ENCODE data around the gene HACD2.

HACD2 gene

DNA sequence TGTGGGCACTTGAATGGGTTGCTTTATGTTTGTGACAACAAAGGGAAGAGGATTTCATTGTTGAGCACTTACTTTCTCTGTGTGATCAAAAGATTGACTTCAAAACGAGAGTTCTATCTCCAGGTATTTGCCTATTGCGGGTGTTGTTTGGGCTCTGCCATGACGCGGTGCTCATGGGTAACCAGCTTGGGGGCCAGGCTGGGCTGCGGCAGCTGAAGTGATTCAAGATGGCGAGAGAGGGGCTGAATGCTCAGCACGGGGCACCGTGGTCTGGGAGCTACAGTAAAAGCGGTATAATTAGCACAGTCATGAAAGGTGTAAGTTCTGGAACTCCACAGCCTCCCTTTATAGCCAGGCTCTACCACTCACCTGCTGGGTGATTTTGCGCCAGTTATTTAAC lies 105.0 kb downstream of the HACD2 start:
- DNase-seq: no peak

DNA sequence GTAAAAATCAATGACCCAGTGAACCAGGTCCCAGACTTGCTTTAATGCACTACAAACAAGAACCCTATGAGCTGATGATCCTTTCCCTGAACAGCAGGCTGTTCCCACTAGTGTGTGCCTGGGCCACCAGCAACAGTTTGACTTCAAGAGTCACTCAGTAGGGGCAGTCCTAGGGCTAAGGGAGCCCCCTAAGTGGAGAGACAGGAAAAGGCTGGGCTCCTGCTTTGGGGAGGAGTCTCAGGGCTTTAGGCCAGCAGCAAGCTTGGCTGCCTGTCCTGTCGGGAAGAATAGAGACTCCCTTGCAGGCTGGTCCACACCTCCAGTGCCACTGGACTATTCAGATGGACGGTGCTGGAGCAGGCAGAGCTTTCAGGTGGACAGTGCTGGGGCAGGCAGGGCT lies 106.5 kb downstream of the HACD2 start:
- no peak for DNase-seq

DNA sequence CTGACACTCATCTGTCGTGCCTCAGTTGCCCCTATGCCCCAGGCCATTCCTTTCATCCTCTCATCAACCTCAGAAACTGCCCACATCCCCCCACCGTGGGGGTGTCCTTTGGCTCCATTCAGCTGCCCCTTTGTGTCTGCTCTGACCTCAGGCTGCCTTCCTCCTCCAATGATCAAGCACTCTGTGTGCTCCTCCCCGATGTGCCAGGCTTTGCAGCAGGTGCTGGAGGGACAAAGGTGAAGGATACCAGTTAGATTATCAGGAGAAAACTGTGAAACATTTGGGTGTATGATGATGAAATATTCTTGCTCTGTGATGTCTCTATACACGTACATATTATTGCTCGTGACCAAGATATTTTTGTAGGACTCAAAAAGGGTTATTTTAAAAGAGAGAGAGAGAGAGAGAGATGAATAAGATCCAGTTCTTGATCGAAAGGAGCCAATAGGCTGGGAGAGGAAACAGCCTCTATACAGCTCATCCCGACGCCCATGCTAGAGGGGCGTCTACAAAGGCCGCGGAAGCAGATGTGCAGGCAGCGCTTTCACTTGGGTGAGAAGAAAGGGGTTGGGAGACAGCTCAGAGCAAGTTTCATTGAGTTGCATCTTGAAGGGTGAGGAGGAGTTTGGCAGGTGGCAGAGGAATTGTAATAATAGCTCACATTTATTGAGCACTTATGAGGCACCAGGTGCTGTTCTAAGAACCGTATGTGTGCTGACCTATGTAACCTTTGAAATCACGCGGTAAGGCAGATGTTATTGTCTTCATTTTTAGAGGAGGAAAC lies 107.7 kb downstream of the HACD2 start:
- no peak for DNase-seq

DNA sequence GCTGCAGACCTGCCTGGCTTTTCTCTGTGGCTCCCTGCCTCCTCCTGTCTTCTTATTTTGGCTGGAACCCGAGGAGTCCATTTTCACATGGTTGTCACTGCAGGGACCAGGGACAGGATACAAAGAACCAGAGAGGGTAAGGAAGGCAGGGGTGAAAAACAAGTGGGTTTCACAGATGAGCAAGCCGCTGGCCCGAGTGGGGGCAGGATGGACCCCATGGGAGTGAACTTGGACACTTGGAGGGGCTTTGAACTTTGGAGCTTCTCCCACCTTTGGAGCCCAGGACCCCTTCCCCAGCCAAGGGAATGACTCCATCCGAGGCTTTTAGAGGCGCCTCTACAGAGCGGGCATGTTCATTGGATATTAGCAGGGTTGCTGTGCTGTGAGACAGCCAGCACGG lies 109.1 kb downstream of the HACD2 start:
- peak; percentile 35 for DNase-seq

DNA sequence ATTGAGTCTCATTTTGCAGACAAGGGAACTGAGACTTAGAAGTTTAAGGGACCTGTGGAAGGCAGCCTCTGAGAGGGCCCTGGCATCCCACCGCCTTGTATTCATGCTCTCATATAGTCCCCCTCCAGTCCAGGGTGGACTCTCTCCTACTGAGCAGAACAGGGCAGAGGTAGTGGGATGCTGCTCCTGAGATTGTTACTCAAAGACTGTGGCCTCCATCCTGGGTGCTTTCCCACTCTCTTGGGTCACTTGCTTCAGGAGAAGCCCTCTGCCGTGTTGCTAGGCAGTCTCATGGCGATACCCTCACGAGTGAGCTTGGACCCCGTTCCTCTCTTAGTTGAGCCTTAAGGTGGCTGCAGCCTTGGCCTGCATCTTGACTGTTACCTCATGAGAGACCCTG lies 113.7 kb downstream of the HACD2 start:
- DNase-seq: no peak

DNA sequence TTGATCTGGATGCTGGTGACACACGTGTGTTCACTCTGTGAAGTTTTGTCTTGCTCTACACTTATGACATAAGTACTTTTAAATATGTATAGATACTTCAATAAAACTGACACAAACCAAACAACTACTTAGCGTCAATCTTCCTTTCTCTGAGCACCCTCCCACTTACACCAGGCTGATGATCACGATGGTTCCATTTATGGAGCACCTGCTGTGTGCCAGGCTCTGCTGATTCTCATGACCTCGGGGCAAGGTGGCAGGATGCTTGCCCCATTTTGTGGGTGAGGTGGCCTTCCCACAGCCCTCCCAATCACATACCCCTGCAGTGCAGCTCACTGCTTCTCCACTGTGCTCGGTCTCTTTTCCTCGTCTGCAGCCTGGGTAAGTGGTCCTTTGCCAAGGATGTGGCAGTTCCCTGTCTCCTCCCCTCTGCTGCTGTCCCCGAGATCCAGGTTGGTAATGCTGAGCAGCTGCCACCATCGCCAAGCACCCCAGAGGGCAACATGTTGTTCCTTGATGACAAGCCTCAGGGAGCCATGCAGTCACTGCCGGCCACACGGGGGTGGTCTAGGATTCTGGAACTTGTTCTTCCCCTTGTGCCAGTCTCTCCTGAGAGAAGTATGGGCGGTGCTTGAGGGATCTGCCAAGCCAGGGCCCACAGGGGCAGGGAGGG lies 115.4 kb downstream of the HACD2 start:
- DNase-seq: no peak

DNA sequence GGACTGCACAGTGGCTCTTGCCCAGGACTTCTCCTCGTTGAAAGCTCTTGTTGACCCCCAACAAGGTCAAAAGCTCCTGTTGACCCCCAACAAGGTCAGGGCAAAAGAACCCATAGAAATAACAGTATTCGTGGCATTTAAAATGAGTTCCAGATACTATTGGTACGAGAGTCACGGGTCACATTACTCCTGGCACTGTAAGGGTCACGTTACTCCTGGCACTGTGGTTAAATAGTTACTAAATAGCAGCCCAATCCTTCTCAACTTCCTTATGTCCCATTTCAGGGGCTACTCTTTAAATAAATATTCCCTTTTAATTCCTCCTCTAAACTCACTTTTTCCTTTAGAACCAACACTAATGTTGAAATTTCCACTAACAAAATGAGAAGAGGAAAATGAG lies 117.8 kb downstream of the HACD2 start:
- DNase-seq: no peak

DNA sequence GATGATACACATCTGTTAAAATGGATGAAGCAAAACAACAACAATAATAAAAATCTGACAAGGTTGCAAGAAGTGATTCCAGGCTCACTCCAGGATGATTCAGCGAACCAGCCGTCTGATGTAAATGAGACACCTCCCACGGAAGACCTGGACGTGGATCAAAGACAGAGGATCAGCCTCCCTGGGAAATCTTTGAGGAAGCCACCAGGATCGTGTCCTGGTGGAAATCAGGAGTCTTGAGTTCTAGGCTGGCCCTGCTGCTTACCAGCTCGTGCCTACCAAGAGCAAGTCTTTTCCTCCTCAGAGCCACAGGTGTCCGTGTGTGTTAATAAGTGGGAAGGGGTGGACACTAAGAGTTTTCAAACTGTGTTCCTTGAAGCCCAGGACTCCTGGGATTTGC lies 120.6 kb downstream of the HACD2 start:
- DNase-seq: no peak

DNA sequence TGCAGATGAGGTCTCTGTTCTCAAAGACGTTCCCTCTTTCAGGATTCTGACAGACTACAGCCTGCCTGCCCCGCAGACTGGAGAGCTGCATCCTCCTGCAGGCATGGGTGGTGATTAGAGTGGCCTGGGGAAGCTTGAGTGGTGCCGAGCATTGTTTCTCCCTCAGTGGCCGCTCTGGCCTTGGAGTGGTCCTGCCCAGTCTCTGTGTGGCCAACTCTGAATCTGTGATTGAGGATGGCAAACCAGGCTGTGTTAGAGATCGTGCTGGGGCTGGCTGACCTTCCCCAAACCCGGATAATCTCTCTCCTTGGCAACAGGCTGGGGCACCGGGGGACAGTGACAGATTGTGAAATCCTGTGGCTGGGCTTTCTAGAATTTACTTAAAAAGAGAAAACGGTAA lies 125.0 kb downstream of the HACD2 start:
- peak; percentile 78 for DNase-seq

DNA sequence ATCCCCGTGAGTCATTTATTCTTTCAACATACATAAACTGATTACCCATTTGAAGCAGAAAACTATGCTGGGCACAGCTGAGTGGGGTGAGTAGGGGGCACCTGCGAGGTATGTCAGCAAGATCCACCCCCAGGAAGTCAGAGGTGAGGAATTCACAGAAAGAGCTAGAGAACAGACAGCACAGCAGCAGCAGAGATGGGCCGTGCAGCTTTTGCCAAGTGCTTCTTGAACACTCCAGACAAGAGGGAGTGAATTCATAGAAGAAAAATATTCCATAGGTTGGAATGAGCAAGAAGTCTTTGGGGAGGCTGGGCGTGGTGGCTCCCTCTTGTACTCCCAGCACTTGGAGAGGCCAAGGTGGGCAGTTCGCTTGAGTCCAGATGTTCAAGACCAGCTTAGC lies 126.6 kb downstream of the HACD2 start:
- DNase-seq: no peak

DNA sequence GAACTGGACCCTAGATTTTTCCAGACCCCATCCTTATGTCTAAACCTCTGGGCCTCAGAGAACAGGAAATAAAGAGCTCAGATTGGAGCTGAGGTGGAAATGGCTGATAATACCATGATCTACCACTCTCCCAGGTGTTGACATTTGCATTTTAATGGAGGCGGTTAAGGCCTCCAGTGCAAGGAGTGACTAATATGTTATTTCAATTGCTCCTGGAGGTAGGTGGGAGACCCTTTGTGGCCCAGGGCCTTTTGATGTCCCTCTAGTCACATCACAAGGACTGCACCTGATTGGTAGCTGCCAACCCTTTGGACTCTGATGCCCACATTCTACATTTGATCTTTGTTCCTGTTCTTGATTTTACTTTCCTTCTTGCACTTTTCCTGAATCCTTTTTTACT lies 127.0 kb downstream of the HACD2 start:
- DNase-seq: no peak

DNA sequence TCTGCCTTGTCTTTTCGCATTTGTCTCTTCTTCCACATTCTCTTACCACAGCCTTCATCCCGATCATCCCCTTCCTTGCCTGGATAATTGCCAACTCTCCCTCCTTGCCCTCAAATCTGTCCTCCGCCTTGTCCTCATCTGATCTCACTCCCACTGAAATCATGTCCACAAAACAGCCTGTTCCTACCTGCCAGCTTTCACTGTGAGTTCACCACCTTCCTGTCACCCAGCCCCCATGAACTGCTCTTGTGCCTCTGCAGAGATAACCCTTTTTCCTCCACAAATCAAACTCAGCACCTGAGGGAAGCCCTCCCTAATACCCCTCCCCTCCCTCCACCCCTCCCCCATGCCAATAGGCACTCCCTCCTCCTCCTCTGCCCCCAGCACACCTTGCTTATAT lies 131.2 kb downstream of the HACD2 start:
- no peak for DNase-seq

DNA sequence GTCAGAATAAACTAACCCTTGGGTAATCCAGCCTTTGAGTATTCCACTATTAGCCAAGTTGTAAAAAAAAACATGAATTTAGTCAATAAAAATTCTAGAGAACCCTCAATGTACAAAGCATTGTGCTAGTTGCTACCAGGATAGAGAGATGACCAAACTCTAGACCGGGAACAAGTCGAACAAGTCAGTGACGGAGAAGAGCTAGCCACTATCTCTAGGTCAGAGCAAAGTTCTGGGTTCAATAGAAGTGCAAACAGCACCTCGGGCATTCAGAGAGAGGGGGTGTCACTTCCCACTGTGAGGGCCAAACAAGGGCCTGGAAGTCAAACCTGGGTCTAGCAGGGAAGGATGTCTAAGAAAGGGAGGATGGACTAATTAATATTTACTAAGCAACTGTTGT lies 133.7 kb downstream of the HACD2 start:
- DNase-seq: no peak

DNA sequence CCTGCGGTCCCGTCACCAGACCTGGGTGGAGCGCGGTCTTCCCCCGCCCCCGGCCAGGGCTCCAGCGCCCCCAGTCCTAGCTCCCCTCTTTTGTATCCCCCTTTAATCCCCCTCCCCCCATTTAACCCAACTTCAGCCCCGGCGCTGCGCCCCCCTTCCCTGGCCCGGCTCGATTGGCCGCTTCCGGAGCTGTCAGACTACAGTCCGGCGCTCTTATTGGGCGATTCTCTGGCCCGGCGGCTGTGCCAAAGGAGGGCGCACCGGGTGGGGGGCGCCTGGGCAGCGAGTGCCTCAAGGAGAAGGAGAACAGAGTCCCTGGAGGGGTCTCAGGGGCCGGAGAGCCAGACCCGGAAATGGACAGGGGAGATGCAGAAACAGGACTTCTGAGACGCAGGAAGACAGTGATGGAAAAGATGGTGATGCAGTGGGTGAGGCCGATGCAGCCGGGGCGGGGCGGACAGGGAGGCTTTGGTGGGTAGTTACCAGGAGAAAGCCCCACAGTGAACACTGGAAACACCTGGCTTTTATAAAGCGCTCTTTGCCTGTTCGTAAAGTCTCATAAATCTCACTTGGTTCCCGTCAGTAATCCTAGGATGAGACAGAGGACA lies 134.8 kb downstream of the HACD2 start:
- DNase-seq: no peak

DNA sequence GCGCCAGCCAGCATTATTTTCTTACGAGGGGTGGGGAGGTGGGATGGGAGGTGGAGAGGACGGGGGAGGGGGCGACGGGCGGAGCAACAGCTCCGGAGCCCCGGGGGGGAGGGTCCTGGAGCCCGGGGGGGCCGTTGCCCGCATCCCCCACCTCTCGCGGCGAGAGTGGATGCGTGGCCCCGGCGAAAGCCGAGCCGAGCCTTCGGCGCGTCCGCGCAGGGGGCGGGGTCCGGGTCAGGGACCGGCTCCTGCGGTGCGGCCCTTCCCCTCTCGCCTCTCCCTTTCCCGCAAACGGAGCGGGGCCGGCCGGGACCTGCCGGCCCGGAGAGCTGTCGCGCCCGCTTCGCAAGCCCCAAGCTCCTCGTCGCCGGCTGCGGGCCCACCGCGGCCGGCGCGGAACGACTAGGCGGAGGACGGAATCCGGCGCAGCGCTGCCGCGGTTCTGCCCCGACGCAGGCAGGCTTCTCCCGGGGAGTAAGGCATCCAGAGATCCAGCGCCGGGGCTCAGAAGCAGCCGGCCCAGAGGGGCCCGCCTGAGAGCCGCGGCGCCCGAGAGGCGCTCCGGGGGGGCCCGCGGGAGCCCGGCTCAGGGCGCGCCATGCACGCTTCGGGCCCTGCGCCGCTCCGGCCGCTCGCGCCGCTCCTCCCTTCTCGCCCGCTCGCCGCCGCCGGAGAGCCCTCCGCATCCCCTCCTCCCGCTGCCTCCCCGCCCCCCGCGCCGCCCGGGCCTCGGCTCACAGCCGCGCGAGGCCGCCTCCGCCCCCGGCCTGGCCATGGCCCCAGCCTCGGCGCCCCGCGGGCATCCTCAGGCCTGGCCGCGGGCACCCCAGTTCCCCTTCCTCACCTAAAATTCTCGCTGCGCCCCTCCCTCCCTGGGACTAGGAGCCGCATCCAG lies 135.5 kb downstream of the HACD2 start:
- DNase-seq: no peak

DNA sequence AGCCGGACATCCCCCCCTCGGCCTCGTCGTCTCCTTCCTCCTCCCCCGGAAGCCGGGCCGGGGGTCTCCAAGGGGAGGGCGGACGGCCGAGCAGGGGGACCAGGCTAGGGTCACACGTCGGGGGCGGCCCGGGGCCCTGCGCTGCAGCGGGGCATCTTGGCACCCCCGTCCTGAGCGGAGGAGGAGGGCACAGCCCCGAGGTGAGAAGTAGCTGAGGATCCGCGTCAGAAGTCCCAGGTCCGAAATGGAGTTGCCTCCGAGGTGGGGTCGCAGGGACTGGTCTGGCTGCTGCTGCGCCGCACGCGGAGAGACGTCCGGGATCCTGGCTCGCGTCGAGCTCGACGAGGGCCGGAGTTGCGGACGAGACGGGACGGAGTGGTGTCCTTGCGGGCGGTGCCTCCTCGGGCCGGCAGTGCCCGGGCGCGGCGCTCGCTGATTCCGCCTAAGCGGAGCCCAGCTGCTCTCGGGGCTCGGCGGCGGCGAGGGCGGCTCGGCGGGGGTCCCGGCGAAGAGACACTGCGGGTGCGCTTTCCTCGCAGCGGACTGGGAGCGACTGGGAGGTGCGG lies 136.2 kb downstream of the HACD2 start, which contains the start of gene ADCY5:
Gene ADCY5, minus strand, starts transcription at position 555 of the 566 bp plus-strand sequence. Its CDS starts 545 bp downstream, at position 10.
- DNase-seq: no peak

DNA sequence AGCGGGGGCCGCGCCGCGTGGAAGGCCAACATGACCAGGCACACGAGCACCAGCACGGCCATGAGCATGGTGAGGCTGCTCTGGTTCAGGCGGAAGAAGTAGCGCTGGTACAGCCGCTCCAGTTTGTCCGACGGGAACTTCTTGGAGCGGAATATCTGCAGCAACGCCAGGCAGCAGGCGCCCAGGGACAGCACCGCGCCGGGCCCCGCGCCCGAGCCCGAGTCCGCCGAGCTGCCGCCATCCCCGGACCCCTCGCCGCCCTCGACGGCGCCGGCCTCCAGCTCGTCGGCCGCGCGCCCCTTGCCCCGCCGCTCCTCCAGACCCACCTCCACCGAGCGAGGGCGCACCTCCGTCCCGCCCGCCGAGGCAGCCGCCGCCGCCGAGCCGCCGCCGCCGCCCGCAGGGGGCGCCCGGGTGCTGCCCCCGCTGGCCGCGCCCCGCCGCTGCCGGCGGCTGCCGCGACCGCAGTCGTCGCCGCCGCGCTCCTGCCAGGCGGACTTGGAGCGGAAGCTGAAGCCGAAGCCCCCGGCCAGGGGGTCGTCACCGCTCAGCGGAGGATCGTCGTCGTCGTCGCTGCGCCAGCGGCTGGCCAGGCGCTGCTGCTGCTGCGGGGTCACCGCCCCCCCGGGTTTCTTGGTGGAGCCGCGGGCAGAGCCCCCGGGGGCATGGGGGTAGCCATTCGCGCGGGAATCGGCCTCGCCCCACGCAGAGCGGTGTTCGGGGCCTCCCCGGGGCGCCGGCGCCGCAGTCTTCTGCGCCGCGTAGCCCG lies 136.9 kb downstream of the HACD2 start:
- DNase-seq: no peak

DNA sequence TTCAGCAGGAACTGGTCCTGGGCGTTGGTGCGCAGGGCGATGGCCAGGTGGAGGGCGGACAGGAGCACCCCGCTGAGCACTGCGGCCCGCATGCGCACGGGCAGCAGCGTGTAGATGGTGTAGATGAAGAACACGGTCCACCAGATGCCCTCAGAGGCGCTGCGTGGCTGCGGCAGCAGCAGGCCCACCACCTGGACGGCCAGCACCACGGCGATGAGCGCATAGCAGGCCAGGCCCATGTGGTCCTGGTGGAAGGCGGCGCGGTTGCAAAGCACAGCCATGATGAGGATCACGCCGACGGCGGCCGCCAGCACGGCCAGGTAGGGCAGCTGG lies 137.5 kb downstream of the HACD2 start:
- no peak for DNase-seq

DNA sequence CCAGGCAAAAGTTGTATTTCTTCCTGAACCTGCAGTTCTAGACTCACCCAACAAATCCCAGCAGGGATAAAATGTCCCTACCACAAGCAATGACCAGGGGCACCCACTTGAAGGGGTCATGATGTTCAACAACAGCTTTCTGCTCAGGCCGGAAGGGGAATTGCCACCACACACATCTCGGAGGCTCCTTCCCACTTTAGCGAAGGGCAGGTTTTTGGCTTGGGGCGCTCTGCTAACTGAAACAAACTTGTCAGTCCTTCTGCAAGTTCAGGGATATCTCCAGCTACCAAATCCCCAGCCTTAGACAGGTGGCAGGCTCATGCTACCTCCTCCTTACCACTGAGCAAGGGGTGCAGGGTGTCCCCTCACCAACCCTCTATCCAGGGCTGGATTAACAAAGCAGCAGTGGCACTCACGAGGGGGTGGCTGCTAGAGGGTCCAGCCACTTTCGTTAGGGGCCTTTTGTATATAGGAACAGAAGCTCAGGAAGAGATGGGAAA lies 138.2 kb downstream of the HACD2 start:
- no peak for DNase-seq

DNA sequence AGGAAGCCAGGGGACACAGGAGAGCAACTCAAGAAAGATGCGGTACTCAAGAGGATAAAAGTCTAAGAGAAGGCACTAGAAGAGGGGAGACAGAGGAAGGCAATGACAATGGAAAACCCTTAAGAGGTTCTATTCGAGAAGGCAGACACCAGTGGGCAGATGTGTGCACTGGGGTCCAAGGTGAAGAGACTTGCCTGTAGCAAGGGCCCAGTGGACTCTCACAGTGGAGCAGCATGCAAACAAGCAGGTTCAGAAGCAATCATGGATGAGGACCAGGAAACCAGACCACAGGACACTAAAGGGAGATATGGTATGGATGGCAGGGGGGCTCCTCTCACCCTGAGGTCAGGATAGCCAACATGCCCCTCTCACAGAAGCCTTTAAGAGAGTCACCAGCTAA lies 138.6 kb downstream of the HACD2 start:
- no peak for DNase-seq

DNA sequence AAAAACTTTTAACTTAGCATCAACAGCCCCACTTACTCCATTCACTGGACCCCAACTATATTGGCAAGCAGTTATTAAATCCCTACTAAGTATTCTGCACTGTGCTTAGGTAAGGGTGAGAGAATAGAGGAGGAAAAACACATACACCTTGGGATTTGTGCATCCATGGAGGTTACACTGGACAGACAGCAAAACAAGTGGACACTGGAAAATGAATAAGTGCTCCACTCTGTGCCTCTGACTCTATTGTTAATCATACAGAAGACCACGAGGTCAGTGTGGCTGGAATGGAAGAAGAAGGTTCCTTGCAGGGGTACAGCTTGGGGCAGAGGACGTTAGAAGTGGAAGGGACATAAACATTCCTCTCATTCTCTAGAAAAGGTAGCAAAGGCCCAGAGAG lies 139.2 kb downstream of the HACD2 start:
- DNase-seq: no peak

DNA sequence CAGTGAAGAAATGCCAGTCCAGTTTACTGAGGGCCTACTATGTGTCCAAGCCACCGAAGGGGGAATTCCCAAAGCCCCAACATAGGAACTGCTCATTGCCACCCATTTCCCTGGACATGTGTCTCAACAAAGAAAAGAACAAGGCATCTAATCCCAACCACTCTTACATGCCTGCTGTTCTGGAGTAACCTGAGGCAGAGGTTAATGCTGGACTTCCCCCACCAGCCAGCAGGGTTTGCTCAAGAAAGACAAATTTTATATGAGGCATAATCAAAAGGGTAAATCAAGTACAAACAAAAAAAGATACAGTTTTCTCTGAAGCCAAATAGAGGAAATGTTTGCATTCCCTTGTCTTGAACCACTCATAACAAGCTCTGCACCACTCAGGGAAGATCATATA lies 140.1 kb downstream of the HACD2 start:
- no peak for DNase-seq
